ENCODE data around the gene HS1BP3. TPM values are rescaled to one million over a fixed set of nuclear protein-coding genes. Genes with fewer than 3 reads are reported as not detected.

Gene HS1BP3
- total RNA-seq, 2 experiments from 2014 or later, result 13.8 to 14.8 TPM

DNA sequence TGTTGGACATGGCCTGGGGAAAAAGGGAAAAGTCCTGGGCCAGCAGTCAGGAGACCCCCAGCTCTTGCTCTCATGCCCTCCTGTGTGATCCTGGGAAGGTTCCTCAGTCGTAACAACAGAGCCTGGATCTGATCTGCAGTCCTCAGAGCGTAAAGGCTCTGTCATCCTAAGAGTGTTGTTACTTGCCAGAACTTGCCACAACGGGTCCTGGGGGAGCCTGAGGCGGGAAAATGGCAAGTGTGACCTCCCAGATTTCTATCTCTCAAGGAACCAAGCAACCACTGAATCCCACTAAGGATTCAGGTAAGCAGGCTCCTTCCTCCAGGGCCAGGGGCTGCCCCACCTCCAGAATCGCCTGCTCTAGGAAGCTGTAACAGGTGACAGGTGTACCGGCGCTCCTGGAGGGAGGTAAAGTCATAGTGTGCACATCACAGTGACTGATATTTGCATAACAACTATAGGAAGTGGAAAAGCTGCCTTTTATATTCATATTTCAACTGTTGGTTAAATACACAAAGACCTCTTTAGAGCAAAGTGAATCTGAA is 18.4 kb downstream of the HS1BP3 start:
- Mint-ChIP-seq H3K4me3 (no peak overlapping the region), H3K27ac (no peak overlapping the region), H3K4me1 (peaks cover 4% of the 10 kb centered on the region), H3K9me3 (no peaks in the 10 kb centered on the region), H3K27me3 (no peaks in the 10 kb centered on the region), H3K36me3 (no peaks in the 10 kb centered on the region)
- DNase-seq (no peak), ATAC-seq (ENCODE audit: low read depth) (no peak)
- POLR2A ChIA-PET, result no interaction called here

DNA sequence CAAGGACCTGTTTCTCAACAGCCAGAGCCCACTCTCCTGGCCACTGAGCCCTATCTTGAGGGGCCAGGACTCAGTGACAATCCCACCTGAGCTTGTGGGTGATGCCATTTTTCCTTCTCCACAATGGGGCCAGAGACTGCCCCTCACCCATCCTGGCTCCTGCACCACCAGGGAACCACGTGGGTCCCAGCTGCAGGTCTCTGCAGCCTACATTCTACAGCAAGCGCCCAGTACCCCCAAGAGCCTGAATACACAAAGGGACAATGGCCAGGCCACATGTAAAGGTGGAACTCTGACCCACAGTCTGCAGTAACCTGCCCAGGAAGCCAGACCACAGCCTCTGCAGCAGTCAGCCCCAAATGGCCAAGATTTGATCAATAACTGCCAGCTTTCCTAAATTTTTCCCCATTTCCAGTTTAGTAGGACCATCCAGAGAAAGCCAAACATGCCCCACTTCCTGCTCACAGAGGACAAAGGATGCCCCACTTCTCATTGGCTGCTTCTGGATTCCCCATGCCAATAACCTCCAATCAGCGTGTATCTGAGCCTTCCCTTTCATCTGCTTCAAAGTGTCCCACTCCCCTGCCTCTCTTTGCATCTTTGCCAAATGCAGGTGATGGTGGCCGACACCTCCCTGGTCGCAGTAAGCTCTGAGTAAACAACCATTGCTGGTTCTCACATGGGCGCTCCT is 19.1 kb downstream of the HS1BP3 start:
- H3K9me3 Mint-ChIP-seq, result no peaks in the 10 kb centered on the region
- H3K27ac Mint-ChIP-seq, result no peak overlapping the region
- no peaks in the 10 kb centered on the region for H3K36me3 Mint-ChIP-seq
- no peak for ATAC-seq (ENCODE audit: low read depth)
- H3K27me3 Mint-ChIP-seq, result no peaks in the 10 kb centered on the region
- H3K4me1 Mint-ChIP-seq, result peaks cover 4% of the 10 kb centered on the region
- POLR2A ChIA-PET, result no interaction called here
- no peak overlapping the region for H3K4me3 Mint-ChIP-seq
- DNase-seq, result no peak

DNA sequence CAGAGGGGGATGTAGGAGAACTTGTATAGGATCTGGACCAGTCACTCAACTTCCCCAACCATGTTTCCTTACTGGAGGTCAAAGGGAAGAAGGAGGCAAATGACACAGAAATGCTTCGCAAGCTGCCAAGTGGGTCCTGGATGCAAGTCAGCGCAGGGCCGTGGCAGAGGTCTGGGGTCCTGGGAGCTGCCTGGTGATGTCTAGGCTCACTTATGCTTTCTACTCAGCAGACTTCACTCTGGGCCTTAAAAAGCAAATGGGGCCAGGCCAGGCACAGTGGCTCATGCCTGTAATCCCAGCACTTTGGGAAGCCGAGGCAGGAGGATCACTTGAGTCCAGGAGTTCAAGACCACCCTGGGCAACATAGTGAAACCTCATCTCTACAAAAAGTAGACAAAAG is 19.9 kb downstream of the HS1BP3 start:
- H3K36me3 Mint-ChIP-seq, result no peaks in the 10 kb centered on the region
- peaks cover 4% of the 10 kb centered on the region for H3K4me1 Mint-ChIP-seq
- H3K27me3 Mint-ChIP-seq, result no peaks in the 10 kb centered on the region
- DNase-seq (no peak), ATAC-seq (ENCODE audit: low read depth) (no peak)
- POLR2A ChIA-PET, result no interaction called here
- H3K27ac Mint-ChIP-seq, result no peak overlapping the region
- no peaks in the 10 kb centered on the region for H3K9me3 Mint-ChIP-seq
- no peak overlapping the region for H3K4me3 Mint-ChIP-seq

DNA sequence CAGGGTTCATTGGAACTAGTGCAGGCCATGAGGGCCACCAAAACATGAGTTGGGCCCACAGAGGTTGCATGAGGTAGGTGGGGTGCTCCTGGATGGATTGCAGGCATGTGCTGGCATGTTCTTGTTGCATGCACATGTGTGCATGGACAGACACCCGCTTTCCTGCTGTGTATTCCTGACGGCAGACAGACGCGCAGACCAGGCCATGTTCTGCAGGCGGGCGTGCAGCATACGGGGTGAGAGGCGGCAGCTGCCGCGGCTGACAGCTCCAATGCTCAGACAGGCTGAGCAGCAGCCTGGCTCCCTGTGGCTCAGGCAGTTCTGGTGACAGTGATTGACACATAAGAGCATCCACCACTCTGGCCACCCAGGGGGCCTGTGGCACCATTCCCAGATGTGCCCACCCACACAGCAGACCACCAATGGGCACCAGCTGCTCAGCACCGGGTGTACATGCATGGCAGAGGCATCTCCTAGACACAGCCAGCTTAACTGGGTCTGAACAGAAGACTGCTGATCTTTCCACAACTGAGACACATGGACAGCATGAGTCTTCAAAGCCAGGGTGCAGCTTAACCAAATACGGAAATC is 21.2 kb downstream of the HS1BP3 start:
- Mint-ChIP-seq H3K9me3 (no peaks in the 10 kb centered on the region), H3K4me3 (no peak overlapping the region), H3K27ac (no peak overlapping the region), H3K36me3 (no peaks in the 10 kb centered on the region), H3K4me1 (peaks cover 2% of the 10 kb centered on the region), H3K27me3 (no peaks in the 10 kb centered on the region)
- ATAC-seq (ENCODE audit: low read depth) (no peak), DNase-seq (no peak)
- POLR2A ChIA-PET, result no interaction called here

DNA sequence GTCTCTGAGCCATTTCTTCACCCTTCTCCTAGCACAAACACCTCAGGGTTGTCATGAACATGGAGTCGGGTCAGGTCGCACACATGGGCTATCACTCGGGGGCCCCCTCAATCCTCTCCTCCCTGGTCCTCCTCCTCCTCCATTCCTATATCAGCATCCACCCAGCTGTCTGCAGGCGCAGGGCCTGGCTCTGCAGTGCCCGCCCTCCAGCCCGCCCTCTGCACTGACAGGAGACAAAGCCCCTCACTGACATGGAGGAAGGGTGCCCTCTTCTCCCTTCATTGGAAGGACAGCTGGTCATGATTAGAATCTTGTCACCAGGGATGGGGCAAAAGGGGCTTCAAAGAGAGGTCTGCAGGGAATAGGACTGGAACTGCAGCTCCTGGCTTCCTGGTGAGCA is 21.7 kb downstream of the HS1BP3 start:
- no peak overlapping the region for H3K4me3 Mint-ChIP-seq
- POLR2A ChIA-PET, result no interaction called here
- H3K27me3 Mint-ChIP-seq, result no peaks in the 10 kb centered on the region
- no peaks in the 10 kb centered on the region for H3K9me3 Mint-ChIP-seq
- no peak for ATAC-seq (ENCODE audit: low read depth)
- DNase-seq, result no peak
- no peaks in the 10 kb centered on the region for H3K36me3 Mint-ChIP-seq
- peaks cover 2% of the 10 kb centered on the region for H3K4me1 Mint-ChIP-seq
- H3K27ac Mint-ChIP-seq, result no peak overlapping the region

DNA sequence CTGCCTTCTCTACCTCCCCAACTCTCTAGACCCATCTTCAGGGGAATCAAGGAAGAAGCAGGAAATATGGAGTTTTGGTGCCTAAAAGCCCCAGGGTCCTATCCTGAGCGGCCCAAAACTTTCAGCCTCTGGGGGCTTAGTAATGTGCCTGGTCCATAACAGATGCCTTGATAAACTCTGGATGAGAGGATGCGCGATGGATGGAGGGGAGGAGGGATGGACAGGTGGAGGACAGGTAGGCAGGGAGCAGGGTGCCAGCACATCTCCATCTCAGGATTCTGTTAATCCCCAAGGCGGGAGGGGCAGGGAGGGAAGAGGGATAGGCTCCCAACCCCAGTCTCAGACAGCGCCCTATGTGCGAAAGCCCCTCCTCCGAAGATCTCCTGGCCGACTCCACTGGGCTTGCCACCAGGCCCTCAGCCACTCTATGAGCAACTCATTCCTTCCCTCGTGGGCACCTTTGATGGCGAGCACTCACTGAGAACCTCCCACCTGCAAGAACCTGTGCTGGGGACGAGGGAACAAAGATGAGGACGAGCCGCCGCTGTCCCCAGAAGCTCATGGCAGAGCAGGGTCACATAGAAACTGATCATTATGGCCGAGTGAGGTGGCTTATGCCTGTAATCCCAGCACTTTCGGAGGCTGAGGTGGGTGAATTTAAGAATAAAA is 23.1 kb downstream of the HS1BP3 start:
- no peaks in the 10 kb centered on the region for H3K36me3 Mint-ChIP-seq
- H3K9me3 Mint-ChIP-seq, result no peaks in the 10 kb centered on the region
- POLR2A ChIA-PET, result no interaction called here
- H3K27me3 Mint-ChIP-seq, result no peaks in the 10 kb centered on the region
- DNase-seq (no peak), ATAC-seq (ENCODE audit: low read depth) (no peak)
- H3K27ac Mint-ChIP-seq, result no peak overlapping the region
- H3K4me3 Mint-ChIP-seq, result no peak overlapping the region
- H3K4me1 Mint-ChIP-seq, result no peaks in the 10 kb centered on the region

DNA sequence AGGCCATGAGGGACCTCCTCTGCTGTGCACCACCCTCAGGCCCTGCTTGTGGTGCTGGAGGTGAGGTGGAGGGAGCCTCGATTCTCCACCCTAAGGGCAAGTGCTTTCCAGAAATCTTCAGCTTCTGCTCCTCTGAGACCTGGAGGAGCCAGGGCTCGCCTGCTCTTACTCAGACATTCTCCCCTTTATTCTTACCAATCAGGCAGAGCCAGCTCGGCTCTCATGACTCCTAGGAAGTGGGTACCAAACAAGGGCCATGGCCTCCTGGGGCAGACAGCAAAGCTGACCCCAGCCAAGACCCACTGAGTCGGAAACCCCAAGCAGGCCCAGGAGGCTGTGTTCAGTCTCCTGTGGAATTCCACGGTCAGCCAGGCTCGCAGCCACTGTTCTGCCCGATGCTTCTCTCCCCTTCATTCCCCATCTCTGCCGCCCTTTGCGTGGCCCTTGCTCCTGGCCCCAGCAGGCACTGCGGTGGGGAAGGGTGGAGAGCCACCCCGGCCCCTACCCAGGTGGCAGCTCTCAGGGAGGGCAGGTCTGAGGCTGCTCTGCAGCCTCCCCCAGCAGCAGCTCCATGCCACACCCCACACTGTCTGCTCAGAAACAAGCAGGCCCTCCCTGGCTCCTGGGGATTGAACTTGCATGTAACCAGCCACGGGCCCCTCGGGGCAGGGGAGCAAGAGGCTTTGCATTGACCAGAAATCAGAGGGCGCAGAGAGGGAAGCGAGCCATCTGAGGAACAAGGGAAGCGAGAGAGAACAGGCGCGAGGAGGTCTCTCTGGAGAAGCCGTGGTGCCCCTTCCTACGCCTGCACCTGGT is 24.0 kb downstream of the HS1BP3 start:
- Mint-ChIP-seq H3K4me3 (no peak overlapping the region), H3K27ac (no peak overlapping the region), H3K27me3 (no peaks in the 10 kb centered on the region), H3K36me3 (no peaks in the 10 kb centered on the region), H3K4me1 (no peaks in the 10 kb centered on the region), H3K9me3 (no peaks in the 10 kb centered on the region)
- no peak for ATAC-seq (ENCODE audit: low read depth)
- no peak for DNase-seq
- POLR2A ChIA-PET, result no interaction called here

DNA sequence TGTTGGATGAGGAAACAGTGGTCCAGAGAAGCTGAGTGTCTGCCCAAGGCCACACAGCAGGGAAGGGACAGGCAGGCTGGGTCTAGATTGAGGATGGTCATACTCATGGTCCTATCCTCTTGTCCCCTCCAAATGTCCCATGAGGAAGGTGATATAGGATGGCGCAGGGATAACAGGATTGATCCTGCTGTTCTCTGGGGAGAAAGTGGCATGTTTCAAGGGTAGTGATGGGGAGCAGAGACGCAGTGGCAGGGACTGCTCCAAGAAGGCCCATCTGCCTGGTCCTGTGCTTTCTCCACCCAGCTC is 24.6 kb downstream of the HS1BP3 start:
- no peak for DNase-seq
- no peak for ATAC-seq (ENCODE audit: low read depth)
- Mint-ChIP-seq H3K4me3 (no peak overlapping the region), H3K27ac (no peak overlapping the region), H3K36me3 (no peaks in the 10 kb centered on the region), H3K4me1 (no peaks in the 10 kb centered on the region), H3K9me3 (no peaks in the 10 kb centered on the region), H3K27me3 (no peaks in the 10 kb centered on the region)
- POLR2A ChIA-PET, result no interaction called here

DNA sequence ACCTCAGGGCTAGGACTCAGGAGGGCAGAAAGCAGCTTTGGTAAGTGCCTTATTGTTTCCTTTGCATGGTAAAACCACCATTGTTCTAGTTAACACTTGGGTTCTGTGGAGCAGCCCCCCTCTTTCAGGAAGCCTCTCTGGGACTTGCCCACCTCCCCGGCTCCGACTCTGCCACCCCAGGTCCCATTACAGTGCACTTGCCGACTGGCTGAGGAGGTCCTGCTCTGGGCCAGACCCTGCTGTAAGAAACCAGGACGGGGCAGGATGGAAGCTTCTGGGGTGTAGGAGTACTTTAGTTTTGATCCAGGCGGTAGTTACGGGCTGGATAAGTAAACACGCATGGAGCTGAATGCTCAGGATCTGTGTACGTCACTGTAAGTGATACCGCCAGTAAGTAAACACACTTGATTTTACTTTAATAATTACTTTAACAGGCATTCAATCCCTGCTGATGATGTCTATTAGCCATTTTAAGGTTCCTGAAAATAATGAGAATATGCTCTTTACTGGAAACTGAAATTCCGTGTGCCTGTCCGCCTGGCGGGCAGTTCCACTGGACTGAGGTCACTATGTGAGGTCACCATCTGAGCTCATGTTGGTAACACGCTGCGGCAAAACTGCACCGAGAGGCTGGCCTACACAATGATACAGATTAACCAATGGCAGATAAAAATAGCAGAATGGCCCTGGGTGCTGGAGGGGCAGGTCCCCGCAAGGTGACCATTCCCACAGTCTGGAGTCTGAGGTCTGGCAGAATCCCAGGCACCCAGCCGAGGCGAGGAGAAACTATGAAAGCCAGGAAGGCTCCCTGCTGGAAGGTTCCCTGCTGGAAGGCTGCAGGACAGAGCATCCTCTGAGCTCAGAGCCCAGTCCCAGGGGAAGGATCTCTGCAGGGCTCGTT is 25.2 kb downstream of the HS1BP3 start:
- DNase-seq, result no peak
- H3K4me3 Mint-ChIP-seq, result no peak overlapping the region
- no peaks in the 10 kb centered on the region for H3K36me3 Mint-ChIP-seq
- H3K4me1 Mint-ChIP-seq, result no peaks in the 10 kb centered on the region
- no peaks in the 10 kb centered on the region for H3K27me3 Mint-ChIP-seq
- H3K9me3 Mint-ChIP-seq, result no peaks in the 10 kb centered on the region
- no peak for ATAC-seq (ENCODE audit: low read depth)
- no peak overlapping the region for H3K27ac Mint-ChIP-seq
- POLR2A ChIA-PET, result no interaction called here

DNA sequence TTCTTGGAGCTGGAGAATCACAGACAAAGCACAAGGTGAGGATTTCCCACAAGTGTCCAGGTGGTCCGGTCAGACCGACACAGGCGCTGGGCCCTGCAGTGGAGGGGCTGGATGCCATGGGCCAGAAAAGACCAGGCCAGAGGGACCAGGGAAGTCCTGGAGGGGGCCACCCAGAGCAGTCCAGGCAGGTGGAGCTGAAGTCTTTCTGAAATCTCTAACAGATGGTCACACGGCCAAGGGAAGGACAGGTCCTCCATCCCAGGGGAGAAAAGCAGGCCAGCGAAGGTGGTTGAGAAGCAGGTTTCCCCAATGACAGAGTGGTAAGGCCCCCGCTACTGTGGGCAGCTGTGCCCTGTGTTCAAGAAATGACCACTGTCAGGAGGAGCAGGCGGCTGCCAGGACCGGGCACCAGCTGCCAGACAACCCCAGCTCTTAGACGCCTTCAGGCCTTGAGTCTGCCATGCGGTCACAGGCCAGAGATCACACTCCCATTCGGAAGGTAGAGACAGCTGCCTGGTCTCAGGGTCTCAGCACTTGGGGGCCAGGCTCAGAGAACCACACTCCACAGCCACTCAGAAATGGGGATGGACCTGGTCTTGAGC is 25.9 kb downstream of the HS1BP3 start:
- H3K27ac Mint-ChIP-seq, result no peak overlapping the region
- H3K4me3 Mint-ChIP-seq, result no peak overlapping the region
- H3K27me3 Mint-ChIP-seq, result no peaks in the 10 kb centered on the region
- H3K4me1 Mint-ChIP-seq, result no peaks in the 10 kb centered on the region
- H3K9me3 Mint-ChIP-seq, result no peaks in the 10 kb centered on the region
- DNase-seq (no peak), ATAC-seq (ENCODE audit: low read depth) (no peak)
- POLR2A ChIA-PET, result no interaction called here
- H3K36me3 Mint-ChIP-seq, result no peaks in the 10 kb centered on the region

DNA sequence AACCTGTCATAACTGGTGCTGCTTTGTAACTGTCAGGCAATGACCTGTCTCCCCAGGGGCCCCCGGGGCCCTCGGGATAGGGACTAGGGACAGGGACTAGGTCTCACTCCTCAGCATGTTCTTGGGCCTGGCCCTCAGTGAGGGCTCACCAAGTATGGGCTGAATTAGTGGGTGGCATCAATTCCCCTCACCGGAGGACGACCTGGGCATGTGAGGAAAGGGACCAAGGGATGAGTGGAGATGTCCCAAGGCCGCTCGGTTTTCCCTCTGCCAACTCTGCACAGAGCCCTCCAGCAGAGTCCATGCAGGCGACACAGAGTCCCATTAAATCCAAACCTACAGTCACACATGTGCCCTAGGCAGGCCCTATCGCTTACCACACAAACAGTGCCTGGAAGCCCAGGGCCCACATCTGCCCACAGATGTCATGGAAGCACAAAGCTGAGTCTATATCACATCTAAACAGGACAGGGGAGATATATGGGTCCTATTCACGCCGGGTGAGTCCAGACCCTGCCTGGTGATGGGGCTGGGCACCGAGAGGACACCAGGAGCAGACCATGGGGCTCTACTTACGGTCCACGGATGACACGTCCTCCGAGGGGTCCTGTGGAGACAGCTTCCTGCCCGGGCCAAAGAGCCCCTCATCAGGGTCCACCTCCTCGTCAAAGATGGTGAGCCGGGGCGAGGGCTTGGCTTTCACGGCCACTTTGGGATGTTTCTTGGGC is 26.6 kb downstream of the HS1BP3 start:
- no peaks in the 10 kb centered on the region for H3K36me3 Mint-ChIP-seq
- no peak for ATAC-seq (ENCODE audit: low read depth)
- POLR2A ChIA-PET, result no interaction called here
- no peak for DNase-seq
- H3K27me3 Mint-ChIP-seq, result no peaks in the 10 kb centered on the region
- H3K9me3 Mint-ChIP-seq, result no peaks in the 10 kb centered on the region
- H3K27ac Mint-ChIP-seq, result no peak overlapping the region
- H3K4me1 Mint-ChIP-seq, result no peaks in the 10 kb centered on the region
- no peak overlapping the region for H3K4me3 Mint-ChIP-seq

DNA sequence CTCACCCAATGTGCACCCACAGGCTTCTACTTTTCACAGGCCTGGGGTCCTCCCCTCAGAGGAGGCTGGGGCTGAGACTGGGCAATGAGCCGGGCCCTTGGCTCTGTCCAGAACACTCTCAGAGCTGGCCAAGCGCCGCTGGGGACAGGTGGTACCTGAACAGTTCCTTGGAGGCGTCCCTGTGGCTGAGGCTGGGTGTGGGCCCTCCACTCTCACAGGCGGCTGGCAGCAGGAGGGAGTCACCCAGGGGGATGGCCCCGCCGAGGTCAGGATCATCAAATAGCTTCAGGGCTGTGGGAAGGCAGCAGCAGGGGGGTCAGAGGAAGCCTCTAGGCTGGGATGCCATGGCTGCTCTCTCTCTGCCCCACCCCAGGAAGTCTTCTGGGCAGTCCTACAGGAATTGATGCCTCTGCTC is 27.1 kb downstream of the HS1BP3 start:
- H3K27ac Mint-ChIP-seq, result no peak overlapping the region
- ATAC-seq (ENCODE audit: low read depth), result no peak
- POLR2A ChIA-PET, result no interaction called here

More for the DNA sequence above, 27.1 kb downstream of the HS1BP3 start:
- no peaks in the 10 kb centered on the region for H3K9me3 Mint-ChIP-seq
- no peak for DNase-seq
- H3K27me3 Mint-ChIP-seq, result no peaks in the 10 kb centered on the region
- no peak overlapping the region for H3K4me3 Mint-ChIP-seq
- H3K36me3 Mint-ChIP-seq, result no peaks in the 10 kb centered on the region
- H3K4me1 Mint-ChIP-seq, result no peaks in the 10 kb centered on the region
